Transverse colon (tissue), 4 donors: ENCODE measurements around the gene ATOX1.

Experiments
- POLR2A ChIP-seq: fragments of 450-650 bp; IDR thresholded peaks from one replicate; pipeline ENCODE4 v1.6.1; 2016; ENCODE audit warnings: antibody characterized with exemption, mild to moderate bottlenecking, moderate library complexity
- POLR2AphosphoS5 ChIP-seq, 3 donors: sonication (generic); formaldehyde crosslinking; IDR thresholded peaks; one replicate each; pipeline ENCODE4 v1.6.1; 2016; ENCODE audit warnings: antibody characterized with exemption in 3 of 3
- TF ChIP-seq, protein P1 (sequence below), 5 experiments: fragments of 200-600 bp in 3 of 5; fragments of 450-650 bp in 2 of 5; sonication (generic) in 3 of 5; IDR thresholded peaks; 1 replicate in 2 of 5; 2 replicates in 3 of 5; pipeline ENCODE4 v1.5.1; 2016 to 2017; ENCODE audit warnings: antibody characterized with exemption in 5 of 5, inconsistent platforms in 3 of 5, mild to moderate bottlenecking in 2 of 5, moderate library complexity in 1 of 5

DNA sequence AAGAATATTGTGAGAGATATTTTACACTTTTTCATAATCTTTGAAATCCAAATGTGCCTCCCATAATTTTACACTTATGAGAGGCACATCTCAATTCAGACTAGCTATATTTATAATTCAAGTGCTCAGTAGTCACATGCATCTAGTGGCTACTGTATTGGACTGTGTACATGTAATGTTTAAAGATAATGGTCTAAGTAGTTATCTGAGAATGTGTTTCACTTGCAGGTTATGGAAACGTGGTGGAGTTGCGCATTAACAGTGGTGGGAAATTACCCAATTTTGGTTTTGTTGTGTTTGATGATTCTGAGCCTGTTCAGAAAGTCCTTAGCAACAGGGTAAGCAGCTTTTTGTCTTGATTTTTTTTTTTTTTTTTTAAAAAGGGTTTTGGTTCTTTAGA lies 42.1 kb upstream of the ATOX1 start:
- TF ChIP-seq POLR2A (no peak), POLR2AphosphoS5 (IDR thresholded peaks at IDR 0.05) (no peak)
- TF ChIP-seq, protein P1, sequence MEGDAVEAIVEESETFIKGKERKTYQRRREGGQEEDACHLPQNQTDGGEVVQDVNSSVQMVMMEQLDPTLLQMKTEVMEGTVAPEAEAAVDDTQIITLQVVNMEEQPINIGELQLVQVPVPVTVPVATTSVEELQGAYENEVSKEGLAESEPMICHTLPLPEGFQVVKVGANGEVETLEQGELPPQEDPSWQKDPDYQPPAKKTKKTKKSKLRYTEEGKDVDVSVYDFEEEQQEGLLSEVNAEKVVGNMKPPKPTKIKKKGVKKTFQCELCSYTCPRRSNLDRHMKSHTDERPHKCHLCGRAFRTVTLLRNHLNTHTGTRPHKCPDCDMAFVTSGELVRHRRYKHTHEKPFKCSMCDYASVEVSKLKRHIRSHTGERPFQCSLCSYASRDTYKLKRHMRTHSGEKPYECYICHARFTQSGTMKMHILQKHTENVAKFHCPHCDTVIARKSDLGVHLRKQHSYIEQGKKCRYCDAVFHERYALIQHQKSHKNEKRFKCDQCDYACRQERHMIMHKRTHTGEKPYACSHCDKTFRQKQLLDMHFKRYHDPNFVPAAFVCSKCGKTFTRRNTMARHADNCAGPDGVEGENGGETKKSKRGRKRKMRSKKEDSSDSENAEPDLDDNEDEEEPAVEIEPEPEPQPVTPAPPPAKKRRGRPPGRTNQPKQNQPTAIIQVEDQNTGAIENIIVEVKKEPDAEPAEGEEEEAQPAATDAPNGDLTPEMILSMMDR (IDR thresholded peaks at IDR 0.05) = no peak
